GM18951 (cell line): ENCODE results near the gene ACYP2.
A peak's percentile ranks its signal among the peaks of the same experiment; 100 is the strongest.
"Not testable (repeated sequence)": the region's sequence is repeated elsewhere in the genome, so short reads cannot be mapped to it uniquely, and the experiment has no call there.

Source experiments
- POLR2A ChIP-seq: IDR thresholded peaks from 4 replicates; pipeline ENCODE4 v1.6.1; 2011; ENCODE audit warnings: mild to moderate bottlenecking; ENCODE audit not compliant: insufficient read length, insufficient read depth; ENCODE audit errors: extremely low read depth
- in situ Hi-C: fragments of 300-500 bp; cut with MboI; formaldehyde crosslinking; loops from one replicate; pipeline ENCODE4 v1.12.0; 2022; ENCODE audit warnings: low sequenced_read_pairs, mixed read lengths, inconsistent platforms; ENCODE audit not compliant: unreplicated experiment

Gene ACYP2

DNA sequence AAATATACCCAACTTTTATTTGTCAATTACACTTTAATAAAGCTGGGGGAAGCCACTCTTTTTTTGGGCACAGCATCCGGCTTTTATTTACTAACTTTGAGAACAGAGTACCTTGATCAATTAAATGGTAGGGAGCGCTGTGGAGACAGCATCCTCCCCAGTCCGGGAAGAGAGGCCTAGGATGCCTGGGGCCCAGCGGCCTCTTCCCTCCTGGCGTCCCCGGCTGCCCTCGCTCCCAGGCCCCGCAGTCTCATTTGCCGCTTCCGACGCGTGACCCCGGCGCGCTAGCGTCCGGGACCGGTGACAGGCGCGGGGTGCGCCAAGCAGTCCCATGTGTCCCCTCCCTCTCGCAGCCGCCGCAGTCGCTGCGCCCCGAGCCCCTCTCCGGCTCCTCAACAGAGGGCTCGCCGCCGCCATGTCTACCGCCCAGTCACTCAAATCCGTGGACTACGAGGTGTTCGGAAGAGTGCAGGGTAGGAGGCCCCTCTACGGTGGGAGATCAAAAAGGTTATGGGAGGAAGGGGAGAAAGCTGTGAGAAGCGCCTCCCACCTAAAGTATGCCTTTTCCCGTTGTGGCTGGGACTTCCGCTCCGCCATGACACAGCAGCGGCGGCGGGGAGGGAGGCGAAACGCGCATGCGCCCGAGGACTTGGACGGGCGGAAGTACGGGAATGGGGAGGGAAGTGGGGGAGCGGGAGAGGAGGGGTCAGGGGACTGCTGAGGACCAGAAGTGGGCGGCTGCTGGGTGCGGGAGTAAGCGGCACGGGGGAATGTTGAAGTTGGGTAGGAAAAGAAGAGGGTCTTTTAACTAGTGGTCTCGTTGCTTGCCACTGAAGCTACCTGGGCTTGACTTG is at the start of gene ACYP2:
Gene ACYP2, plus strand, starts transcription at position 332 of the 854 bp plus-strand sequence.
- TF ChIP-seq POLR2A, result peak; percentile 87
- in situ Hi-C loops, result loop anchor here (25.0 kb wide), 2 partner anchors 397 to 597 kb away; partner anchors contain the start of gene EML6

DNA sequence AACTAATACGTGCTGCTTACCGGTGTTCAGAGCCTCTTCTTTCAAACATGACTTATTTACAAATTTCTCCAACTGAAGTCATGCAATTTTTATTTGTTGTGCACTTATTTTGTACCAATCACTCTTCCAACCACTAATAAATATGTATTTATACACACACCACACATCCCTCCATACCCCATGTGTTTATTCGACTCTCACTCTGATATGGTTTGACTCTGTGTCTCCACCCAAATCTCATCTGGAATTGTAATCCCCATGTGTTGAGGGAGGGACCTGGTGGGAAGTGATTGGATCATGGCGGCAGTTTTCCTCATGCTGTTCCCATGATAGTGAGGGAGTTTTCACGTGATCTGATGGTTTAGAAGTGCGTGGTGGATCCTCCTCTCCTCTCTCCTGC is 49.5 kb upstream of the ACYP2 start:
- in situ Hi-C loops, result no loop called here
- no peak for TF ChIP-seq POLR2A

DNA sequence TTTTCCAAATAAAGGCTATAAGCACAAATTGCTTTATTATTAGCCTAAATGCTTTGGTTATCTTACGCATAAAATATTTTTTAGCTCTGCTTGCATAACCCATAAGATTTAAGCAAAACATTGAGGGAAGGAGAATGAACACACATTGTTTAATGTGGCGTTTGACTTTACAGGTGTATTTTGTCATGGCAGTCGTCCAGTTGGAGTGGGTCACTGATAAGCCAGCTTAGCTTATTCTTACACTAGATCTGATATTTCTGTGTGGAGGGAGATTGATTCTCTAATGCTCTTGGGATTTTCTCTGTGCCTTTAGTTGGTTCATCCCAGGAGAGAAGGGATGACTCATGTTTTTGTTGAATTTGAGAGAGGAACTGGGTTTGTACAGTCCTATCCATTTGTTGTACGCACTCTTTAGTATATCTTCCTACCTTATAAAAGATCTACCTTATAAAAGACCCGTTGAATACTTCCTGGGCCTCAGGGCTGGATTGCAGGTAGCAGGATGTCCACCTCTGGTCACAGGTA is 47.5 kb upstream of the ACYP2 start:
- TF ChIP-seq POLR2A, result no peak
- in situ Hi-C loops, result no loop called here

DNA sequence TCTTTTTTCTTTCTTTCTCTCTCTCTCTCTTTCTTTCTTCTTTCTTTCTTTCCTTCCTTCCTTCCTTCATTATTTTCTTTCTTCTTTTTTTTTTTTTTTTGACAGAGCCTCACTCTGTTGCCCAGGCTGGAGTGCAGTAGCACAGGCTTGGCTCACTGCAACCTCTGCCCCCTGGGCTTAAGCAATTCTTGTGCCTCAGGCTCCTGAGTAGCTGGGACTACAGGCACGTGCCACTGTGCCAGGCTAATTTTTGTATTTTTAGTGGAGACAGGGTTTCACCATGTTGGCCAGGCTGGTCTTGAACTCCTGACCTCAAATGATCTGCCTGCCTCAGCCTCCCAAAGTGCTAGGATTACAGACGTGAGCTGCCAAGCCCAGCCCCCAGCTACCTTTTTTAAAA is 42.9 kb upstream of the ACYP2 start:
- in situ Hi-C loops, result not testable (repeated sequence)

DNA sequence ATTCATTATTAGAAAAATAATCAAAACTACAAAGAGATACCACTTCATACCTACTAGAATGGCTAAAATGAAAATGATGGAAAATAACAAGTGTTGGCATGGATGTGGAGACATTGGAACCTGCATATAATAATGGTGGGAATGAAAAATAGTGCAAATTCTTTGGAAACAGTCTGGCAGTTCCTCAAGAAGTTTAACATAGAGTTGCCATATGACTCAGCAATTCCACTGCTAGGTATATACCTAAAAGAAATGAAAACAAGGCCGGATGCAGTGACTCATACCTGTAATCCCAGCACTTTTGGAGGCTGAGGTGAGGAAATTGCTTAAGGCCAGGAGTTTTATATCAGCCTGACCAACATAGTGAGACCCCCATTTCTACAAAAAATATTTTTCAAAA is 41.6 kb upstream of the ACYP2 start:
- in situ Hi-C loops, result no loop called here
- no peak for TF ChIP-seq POLR2A

DNA sequence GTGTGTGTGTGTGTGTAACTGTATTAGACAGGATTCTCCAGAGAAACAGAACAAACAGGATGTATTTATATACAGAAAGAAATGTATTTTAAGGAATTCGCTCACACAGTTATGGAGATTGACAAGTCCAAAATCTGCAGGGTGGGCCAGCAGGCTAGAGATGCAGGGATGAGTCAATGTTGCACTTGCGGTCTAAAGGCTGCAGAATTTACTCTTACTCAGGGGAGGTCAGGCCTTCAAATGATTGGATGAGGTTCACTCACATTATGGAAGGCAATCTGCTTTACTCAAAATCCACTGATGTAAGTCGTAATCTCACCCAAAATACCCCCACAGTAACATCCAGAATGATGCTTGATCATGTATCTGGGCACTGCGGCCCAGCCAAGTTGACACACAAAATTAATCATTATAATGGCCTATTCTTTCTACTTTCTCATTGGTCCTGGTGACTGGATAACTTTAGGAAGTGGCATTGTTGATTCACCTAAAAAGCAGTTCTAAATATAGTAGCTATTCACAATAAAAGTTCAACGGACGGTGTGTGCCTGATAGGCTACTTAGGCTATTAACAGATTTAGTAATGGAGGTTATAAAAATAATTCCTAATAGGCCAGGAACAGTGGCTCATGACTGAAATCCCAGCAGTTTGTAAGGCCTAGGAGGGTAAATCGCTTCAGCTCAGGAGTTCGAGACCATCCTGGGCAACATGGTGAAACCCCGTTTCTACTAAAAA is 40.6 kb upstream of the ACYP2 start:
- TF ChIP-seq POLR2A, result no peak

DNA sequence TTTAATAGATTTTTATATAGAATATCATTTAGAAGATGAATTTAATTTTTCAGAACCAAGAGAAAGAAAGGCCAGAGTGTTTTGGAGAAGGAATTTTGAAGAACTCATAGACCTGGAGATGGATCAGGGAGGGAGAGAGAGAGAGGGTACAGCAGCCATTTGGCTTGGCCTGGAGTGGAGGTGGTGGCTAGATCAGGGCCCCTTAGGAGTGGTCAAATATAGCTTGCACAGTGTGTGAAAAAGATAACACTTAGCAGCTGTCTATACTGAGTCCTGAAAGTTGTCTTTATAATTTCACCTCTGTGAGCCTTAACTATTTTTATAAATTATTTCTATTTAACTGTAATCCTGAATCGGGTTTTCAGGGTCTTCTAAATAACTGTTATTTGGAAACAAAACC is 38.8 kb upstream of the ACYP2 start:
- in situ Hi-C loops, result no loop called here
- TF ChIP-seq POLR2A, result no peak

More for the DNA sequence above, 40.6 kb upstream of the ACYP2 start:
- in situ Hi-C loops, result no loop called here

DNA sequence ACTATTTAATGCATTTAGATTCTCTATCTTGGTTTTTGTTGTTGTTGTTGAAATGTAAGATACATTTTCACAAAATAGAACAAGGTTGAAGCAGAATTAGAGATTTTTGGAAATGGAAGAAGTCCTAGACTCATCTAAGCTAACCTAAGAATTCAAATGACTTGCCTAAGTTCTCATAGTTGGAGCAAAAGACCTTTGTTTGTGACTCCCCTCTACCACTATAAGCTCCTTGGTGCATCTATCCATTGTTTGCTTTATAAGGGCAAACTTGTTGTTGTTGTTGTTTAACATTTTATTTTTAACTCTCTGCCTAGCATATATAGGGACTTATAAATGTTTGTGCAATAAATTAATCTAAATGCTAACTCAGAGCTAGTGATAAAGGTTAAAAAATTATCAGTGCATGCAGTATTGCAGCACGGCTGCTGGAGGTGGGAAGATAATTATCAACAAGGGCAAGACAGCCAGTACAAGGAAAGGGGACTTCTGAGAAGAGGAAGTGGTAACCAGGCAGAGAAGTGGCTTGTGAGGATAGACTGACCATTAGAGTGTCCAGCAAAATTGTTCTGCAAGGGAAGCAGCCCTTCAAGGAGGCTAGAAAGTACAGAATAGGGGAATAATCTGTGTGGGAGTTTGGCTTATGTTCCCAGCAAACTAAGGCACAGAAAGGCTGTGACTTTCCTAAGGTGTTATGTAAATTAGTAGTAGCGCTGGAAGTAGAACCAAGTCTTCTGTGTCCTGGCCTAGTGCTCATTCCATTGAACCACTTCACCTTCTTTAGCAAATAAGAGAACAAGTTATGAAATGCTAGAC is 38.1 kb upstream of the ACYP2 start:
- in situ Hi-C loops, result no loop called here
- TF ChIP-seq POLR2A, result no peak

DNA sequence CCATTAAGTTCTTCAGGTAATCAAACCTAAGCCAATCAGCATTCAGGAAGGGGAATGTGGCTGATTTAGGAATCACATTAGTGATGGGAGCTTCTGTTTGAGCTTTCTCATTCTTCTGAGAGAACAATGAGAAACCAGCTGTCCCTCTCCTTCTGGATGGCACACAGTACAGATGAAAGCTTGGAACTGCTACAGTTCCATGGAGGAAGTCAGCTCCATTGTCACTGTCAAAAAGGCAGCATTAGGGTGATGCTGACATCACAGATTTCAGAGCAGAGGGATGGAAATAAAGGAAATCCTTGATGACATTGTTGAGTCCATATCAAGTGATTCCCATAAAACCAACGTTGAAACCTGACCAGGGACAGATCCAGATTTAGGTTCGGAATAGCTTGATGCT is 36.1 kb upstream of the ACYP2 start:
- in situ Hi-C loops, result no loop called here
- no peak for TF ChIP-seq POLR2A

DNA sequence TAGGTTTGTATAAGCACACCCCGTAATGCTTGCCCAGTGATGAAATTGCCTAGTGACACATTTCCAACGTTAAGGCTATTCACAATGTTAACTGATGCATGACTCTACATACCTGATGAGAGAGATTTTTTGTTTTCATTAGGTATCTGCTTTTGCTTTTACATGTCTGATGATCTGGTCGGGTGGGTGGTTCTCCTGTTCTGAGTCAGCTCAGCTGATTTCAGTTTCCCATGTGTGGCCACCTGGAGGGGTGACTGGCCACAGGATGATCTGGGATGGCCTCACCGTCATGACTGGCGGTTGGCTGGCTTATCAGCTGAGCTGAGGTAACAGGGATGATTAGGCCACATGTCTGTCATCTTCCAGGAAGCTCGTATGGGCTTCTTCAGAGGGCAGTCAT is 33.8 kb upstream of the ACYP2 start:
- no peak for TF ChIP-seq POLR2A
- in situ Hi-C loops, result no loop called here

DNA sequence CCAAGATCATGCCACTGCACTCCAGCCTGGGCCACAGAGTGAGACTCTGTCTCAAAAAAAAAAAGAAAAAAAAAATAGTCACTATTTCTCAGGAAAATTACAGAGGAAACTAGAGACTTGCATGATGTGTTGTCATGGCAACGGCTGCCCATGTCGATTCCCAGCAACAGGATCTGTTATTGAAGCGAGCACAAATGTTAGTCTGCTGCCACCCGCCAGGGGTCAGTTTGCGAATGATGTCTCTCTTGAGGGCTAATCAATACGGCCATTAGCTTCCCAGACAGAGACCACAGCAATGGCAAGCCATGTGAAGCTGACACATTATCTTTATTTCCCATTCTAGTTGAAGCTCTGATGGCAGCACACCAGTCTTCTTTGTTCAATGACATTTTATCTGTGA is 32.4 kb upstream of the ACYP2 start:
- in situ Hi-C loops, result no loop called here
- no peak for TF ChIP-seq POLR2A

DNA sequence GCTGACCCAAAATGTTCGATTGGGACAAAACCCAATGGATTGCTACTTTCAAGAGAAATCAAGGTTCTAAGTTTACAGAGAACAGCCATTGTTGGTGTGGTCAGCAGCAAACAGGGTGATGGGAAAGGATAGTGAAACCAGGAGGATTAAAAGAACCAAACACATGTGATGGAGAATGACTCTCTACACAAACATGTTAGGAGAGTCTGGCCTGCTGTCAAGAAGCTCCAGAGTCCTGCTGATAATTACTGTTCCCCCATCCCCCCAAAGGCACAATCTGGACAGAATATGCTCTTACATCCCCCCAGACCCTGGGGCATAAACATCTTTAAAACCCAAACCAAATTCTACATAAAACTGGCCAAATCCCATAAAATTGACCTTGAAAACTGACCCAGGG is 32.0 kb upstream of the ACYP2 start:
- in situ Hi-C loops, result no loop called here
- TF ChIP-seq POLR2A, result no peak

DNA sequence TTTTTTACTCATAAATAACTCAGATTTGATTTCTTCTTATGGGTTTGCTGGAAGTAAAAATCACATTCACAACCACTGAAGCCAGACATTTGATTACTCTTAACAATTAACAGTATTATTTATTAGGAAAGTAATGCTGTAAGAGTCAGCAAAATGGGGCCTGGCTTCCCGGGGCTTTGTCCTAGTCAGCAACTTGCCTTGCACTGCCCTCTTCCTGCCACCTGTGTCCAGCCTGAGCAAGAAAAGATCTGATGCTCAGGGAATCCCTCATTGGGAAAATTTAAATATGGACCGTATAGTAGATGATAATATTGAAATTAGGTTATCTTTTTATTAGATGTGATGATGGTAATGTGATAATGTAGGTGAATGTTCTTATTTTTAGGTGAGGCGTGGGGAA is 30.8 kb upstream of the ACYP2 start:
- in situ Hi-C loops, result no loop called here
- no peak for TF ChIP-seq POLR2A
